GM18868 (cell line): ENCODE measurements around the gene ADAMTSL1.

ENCODE experiments used
- ATAC-seq: cut with Tn5 transposase; IDR thresholded peaks from one replicate; pipeline ENCODE4 v1.9.1; 2021; ENCODE audit warnings: mild to moderate bottlenecking, moderate library complexity; ENCODE audit not compliant: unreplicated experiment

Gene ADAMTSL1

GRCh38 chr9:18473652-18474279 lies at the start of gene ADAMTSL1:
Gene ADAMTSL1, plus strand, starts transcription at chr9:18474153. Its CDS starts 80 bp downstream, at chr9:18474233.
- no peak for ATAC-seq

GRCh38 chr9:18427691-18428090 lies 46.3 kb upstream of the ADAMTSL1 start:
- no peak for ATAC-seq

- ATAC-seq = no peak
Observed at GRCh38 chr9:18428661-18429060, 45.3 kb upstream of the ADAMTSL1 start.

GRCh38 chr9:18429070-18429469 lies 44.9 kb upstream of the ADAMTSL1 start:
- ATAC-seq = no peak

- ATAC-seq = no peak
Observed at GRCh38 chr9:18433620-18434019, 40.3 kb upstream of the ADAMTSL1 start.

- no peak for ATAC-seq
Observed at GRCh38 chr9:18437315-18438201, 36.4 kb upstream of the ADAMTSL1 start.

GRCh38 chr9:18438300-18438925 lies 35.5 kb upstream of the ADAMTSL1 start:
- ATAC-seq = no peak

- ATAC-seq = no peak
Observed at GRCh38 chr9:18438951-18439350, 35.0 kb upstream of the ADAMTSL1 start.

- ATAC-seq = peak; percentile 65
Observed at GRCh38 chr9:18441261-18441660, 32.7 kb upstream of the ADAMTSL1 start.

- ATAC-seq = peak; percentile 91
Observed at GRCh38 chr9:18442629-18443491, 31.1 kb upstream of the ADAMTSL1 start.

- no peak for ATAC-seq
Observed at GRCh38 chr9:18447131-18447530, 26.8 kb upstream of the ADAMTSL1 start.

- ATAC-seq = no peak
Observed at GRCh38 chr9:18447541-18447940, 26.4 kb upstream of the ADAMTSL1 start.

- no peak for ATAC-seq
Observed at GRCh38 chr9:18448101-18448500, 25.9 kb upstream of the ADAMTSL1 start.

- no peak for ATAC-seq
Observed at GRCh38 chr9:18451406-18451805, 22.5 kb upstream of the ADAMTSL1 start.

- no peak for ATAC-seq
Observed at GRCh38 chr9:18452276-18452675, 21.7 kb upstream of the ADAMTSL1 start.

GRCh38 chr9:18456624-18457237 lies 17.2 kb upstream of the ADAMTSL1 start:
- ATAC-seq = no peak

GRCh38 chr9:18457510-18457909 lies 16.4 kb upstream of the ADAMTSL1 start:
- no peak for ATAC-seq

GRCh38 chr9:18459962-18460584 lies 13.9 kb upstream of the ADAMTSL1 start:
- ATAC-seq = no peak

GRCh38 chr9:18461496-18461895 lies 12.5 kb upstream of the ADAMTSL1 start:
- ATAC-seq = no peak

- ATAC-seq = no peak
Observed at GRCh38 chr9:18463991-18464390, 10.0 kb upstream of the ADAMTSL1 start.
